Epithelial cell of prostate (primary cell): ENCODE data around the gene PARD3.
"Not testable (repeated sequence)": the region's sequence is repeated elsewhere in the genome, so short reads cannot be mapped to it uniquely, and the experiment has no call there.

Experiments used
- DNase-seq: peaks from one replicate; pipeline ENCODE4 v3.0.0-alpha.2; 2011; ENCODE audit warnings: low read depth, low spot score
- H3K27ac ChIP-seq: fragments of 450-650 bp; 2 replicates; pipeline ENCODE4 v1.5.1; 2017; ENCODE audit warnings: mild to moderate bottlenecking

PARD3 gene

GRCh38 chr10:34815185-34816084 is at the start of gene PARD3:
Gene PARD3, minus strand, starts transcription at chr10:34815296. Its CDS starts 301 bp downstream, at chr10:34814995.
- DNase-seq = no peak
- H3K27ac ChIP-seq = peak within 1 kb of the TSS; percentile 68

GRCh38 chr10:34864149-34865067 is 49.3 kb upstream of the PARD3 start:
- H3K27ac ChIP-seq = no peak overlapping the region
- no peak for DNase-seq

GRCh38 chr10:34862892-34863291 is 47.8 kb upstream of the PARD3 start:
- no peak overlapping the region for H3K27ac ChIP-seq
- no peak for DNase-seq

GRCh38 chr10:34861293-34862021 is 46.4 kb upstream of the PARD3 start:
- no peak for DNase-seq
- no peak overlapping the region for H3K27ac ChIP-seq

DNA sequence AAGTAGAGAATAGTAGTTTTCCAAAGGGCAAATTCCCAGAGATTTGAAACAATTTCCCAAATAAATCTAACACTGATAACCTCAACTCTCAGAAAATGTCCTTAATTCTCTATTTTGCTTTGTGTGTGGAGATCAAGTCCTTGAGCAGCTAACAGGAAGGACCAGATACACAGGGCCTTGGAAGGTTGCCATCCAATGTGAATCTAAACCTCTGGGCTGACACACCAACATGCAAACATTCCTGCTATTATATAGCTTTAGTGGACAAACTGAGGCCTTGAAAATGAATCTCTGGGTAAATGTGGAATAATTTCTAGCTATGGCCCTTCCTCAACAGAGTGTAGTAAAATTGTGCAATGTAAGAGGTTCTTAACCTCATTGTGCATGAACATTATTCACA is 44.1 kb upstream of the PARD3 start:
- peak; percentile 27 for DNase-seq
- H3K27ac ChIP-seq = no peak overlapping the region

DNA sequence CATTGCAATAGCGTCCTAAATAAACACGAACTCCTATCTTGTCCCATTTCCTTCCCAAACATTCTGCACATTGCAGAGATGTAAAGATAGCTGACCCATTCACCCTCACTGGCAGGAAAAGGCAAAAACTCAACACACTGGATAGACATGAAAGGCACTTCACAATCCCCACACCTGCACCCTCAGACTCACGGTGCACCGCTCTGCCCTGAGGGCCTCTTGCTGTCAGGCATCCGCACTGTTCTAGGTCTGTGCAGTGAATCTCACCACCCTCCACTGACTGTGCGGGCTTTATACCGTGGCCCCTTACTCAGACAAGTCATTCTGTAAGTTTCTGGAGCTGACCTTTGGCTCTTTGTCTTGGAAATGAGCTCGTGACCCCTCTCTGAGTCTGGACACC is 42.9 kb upstream of the PARD3 start:
- no peak for DNase-seq
- no peak overlapping the region for H3K27ac ChIP-seq

DNA sequence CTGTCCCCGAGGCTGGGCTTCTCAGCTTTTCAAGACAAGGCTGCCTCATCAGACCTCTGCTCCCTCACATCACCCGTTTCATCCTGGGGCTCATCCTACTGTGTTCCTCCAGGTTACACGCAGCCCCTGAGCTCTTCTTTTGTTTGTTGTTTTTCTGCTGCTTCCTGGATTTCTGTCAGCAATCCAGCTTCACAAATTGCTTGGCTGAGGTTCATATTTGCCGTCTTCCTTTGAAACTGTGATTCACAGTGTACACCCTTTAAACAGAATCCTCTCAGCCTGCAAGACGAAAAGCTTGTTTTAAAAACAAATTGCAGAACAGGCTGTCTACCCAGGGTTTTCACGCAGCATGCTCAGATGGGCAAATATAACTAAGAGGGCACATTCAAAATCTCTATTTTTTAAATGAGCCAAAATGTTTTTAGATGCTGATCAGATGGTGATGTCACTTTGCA is 39.1 kb upstream of the PARD3 start:
- DNase-seq = no peak
- no peak overlapping the region for H3K27ac ChIP-seq

DNA sequence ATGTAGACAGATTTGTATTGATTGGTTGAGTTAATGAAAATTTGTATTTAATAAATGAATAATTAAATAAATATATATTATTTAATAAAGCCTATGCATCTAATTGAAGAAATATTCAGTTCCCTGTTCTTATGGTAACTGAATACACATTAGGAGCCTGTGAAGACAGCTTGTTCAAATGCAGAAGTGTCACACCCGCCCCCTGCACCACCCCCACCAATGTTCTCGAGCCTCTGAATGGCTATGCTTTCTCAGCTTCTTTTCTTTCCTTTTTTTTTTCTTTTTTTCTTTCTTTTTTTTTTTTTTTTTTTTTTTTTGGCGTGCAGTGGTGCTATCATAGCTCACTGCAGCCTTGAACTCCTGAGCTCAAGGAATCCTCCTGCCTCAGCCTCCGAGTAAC is 38.3 kb upstream of the PARD3 start:
- no peak overlapping the region for H3K27ac ChIP-seq
- no peak for DNase-seq

GRCh38 chr10:34850558-34850957 is 35.5 kb upstream of the PARD3 start:
- no peak overlapping the region for H3K27ac ChIP-seq
- no peak for DNase-seq

DNA sequence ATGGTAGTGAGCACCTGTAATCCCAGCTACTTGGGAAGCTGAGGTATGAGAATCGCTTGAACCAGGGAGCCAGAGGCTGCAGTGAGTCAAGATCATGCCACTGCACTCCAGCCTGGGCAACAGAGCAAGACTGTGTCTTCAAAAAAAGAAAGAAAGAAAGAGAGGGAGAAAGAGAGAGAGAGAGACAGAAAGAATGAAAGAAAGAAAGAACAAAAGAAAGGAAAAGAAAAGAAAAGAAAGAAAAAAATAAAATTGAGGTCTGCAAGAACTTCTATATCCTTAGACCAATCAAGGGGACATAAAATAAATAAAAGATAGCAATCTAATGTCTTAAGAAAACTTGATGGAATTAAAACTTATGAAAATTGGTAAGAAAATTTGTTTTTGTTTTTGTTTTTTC is 34.9 kb upstream of the PARD3 start:
- DNase-seq = no peak
- no peak overlapping the region for H3K27ac ChIP-seq

- no peak for DNase-seq
- no peak overlapping the region for H3K27ac ChIP-seq
Measured at GRCh38 chr10:34845070-34845469, 30.0 kb upstream of the PARD3 start.

- H3K27ac ChIP-seq = no peak overlapping the region
- no peak for DNase-seq
Measured at GRCh38 chr10:34844448-34844847, 29.4 kb upstream of the PARD3 start.

DNA sequence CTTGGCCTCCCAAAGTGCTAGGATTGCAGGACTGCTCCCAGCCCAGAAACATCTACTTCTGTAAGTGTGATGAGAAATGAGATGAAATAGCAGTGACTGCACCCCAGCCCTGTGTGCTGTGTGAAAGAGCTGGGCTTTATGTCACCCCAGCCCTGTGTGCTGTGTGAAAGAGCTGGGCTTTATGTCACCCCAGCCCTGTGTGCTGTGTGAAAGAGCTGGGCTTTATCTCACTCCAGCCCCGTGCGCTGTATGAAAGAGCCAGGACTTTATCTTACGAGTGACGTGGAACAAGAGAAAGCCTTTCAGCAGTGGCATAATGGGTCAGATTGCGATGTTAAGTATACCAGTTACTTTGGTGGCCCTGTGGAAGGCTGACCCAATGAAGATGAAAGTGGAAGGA is 28.4 kb upstream of the PARD3 start:
- not testable (repeated sequence) for H3K27ac ChIP-seq, DNase-seq

DNA sequence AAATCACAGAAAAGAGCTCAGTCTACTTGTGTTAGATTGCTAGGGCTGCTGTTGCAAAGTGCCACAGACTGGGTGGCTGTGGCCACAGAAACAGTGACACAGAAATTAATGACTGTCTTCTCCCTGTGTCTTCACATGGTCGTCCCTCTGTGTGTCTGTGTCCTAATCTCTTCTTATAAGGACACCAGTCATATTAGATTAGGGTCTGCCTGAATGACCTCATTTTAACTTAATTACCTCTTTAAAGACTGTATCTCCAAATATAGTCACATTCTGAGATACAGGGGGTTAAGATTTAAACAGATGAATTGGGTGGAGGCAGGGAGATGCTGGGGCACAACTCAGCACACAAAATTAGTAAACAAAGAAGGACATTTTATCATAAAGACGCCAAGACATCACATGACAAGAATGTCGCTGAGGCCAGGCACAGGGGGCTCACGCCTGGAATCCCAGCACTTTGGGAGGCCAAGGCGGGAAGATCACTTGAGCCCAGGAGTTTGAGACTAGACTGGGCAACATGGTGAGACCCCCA is 23.3 kb upstream of the PARD3 start:
- DNase-seq = no peak
- H3K27ac ChIP-seq = no peak overlapping the region

- DNase-seq = no peak
- no peak overlapping the region for H3K27ac ChIP-seq
Measured at GRCh38 chr10:34835908-34836508, 20.9 kb upstream of the PARD3 start.

- no peak overlapping the region for H3K27ac ChIP-seq
- DNase-seq = no peak
Measured at GRCh38 chr10:34834274-34834673, 19.2 kb upstream of the PARD3 start.

DNA sequence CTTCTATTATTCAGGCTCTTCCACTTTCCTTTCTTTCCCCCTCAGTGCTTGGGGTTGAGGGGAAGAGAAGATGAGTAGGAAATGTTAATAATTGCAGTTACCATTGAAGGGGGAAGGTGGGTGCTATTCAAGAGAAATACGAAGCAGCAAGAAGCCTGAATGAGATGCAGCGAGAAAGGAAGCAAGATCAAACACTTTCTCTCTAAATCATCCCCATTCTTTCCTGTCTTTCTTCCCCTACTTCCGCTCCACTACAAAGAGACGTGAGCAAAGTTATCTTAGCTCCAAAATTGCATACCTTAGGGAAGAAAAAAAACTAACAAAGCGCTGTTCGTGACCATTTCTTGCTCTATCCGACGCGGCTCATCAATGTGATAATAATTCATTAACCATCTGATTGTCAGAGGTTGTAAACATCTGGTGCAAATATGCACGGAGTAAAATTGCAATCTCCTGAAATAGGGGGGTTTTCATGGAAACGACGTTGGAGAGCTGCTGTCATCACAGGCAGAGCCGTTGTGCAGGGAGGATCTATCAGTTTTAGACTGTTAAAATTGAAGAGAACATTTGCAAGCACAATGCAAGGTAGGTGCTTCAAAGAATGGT is 15.2 kb upstream of the PARD3 start:
- H3K27ac ChIP-seq = no peak overlapping the region
- no peak for DNase-seq

DNA sequence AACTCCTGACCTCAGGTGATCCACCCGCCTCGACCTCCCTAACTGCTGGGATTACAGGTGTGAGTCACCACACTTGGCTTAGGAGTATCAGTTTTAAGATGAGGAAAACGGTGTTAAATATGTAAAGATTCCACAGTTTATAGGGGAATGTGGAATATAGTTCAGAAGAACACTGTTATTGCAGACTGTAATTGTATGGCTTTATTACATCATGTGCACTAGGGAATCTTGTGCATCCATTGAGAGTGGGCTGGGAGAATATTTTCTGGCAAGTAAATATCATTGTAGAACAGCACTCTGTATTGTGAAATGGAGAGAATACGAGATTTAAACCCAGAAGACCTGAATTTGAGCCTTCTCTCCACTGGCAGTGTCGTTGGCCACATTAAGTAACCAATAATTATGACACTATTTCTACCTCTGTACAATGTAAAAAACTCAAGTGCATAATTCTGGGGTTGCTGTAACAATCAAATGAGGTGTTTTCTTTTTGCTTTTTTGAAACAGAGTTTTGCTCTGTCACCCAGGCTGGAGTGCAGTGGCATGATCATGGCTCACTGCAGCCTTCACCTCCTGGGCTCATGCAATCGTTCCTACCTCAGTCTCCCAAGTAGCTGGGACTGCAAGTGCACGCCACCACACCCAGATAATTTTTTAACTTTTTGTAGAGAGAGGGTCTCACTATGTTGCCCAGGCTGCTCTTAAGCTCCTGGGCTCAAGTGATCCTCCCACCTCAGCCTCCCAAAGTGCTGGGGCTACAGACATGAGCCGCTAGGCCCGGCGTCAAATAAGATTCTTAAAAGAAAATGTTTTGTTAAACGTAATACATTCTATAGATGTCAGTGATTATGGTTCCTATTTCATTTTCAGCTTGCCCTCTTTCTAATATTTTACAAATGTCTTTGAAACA is 12.0 kb upstream of the PARD3 start:
- H3K27ac ChIP-seq = no peak overlapping the region
- DNase-seq = no peak
